HEK293 (cell line): Measurements from ENCODE around the gene CENPO.

ENCODE experiments used
- HOXA7 ChIP-seq: sonication (generic); formaldehyde crosslinking; IDR thresholded peaks from 2 replicates; pipeline ENCODE4 v1.8.1; 2022; ENCODE audit warnings: missing genetic modification reagents, borderline replicate concordance
- SP2 ChIP-seq: fragments of 450-650 bp; formaldehyde crosslinking; IDR thresholded peaks from 2 replicates; pipeline ENCODE4 v1.5.1; 2016; ENCODE audit warnings: missing biosample characterization, missing genetic modification characterization
- ZBTB17 ChIP-seq: fragments of 450-650 bp; formaldehyde crosslinking; IDR thresholded peaks from 2 replicates; pipeline ENCODE4 v1.5.1; 2016; ENCODE audit warnings: missing biosample characterization, missing genetic modification characterization
- ZFHX2 ChIP-seq: fragments of 450-650 bp; formaldehyde crosslinking; conservative IDR thresholded peaks from 2 replicates; pipeline ENCODE4 v1.5.1; 2016; ENCODE audit warnings: missing biosample characterization, missing genetic modification characterization
- ZNF112 ChIP-seq: fragments of 450-650 bp; formaldehyde crosslinking; IDR thresholded peaks from 2 replicates; pipeline ENCODE4 v1.5.0; 2017; ENCODE audit warnings: missing biosample characterization, missing genetic modification characterization
- ZNF292 ChIP-seq: fragments of 450-650 bp; formaldehyde crosslinking; IDR thresholded peaks from 2 replicates; pipeline ENCODE4 v1.5.1; 2016; ENCODE audit warnings: low read depth, missing biosample characterization, missing genetic modification characterization, borderline replicate concordance
- ZNF423 ChIP-seq: fragments of 450-650 bp; formaldehyde crosslinking; IDR thresholded peaks from 2 replicates; pipeline ENCODE4 v1.5.1; 2016; ENCODE audit warnings: missing biosample characterization, missing genetic modification characterization
- ZNF747 ChIP-seq: fragments of 450-650 bp; formaldehyde crosslinking; IDR thresholded peaks from 2 replicates; pipeline ENCODE4 v1.5.1; 2016; ENCODE audit warnings: missing biosample characterization, missing genetic modification characterization
- TF ChIP-seq, protein P1 (sequence below): fragments of 450-650 bp; IDR thresholded peaks from 2 replicates; pipeline ENCODE4 v1.5.1; 2018; ENCODE audit warnings: missing biosample characterization, mild to moderate bottlenecking, missing genetic modification characterization
- TF ChIP-seq, protein P2 (sequence below): fragments of 450-650 bp; formaldehyde crosslinking; IDR thresholded peaks from 2 replicates; pipeline ENCODE4 v1.5.1; 2016; ENCODE audit warnings: missing biosample characterization, missing genetic modification characterization
- TF ChIP-seq, protein P3 (sequence below): fragments of 450-650 bp; formaldehyde crosslinking; IDR thresholded peaks from 2 replicates; pipeline ENCODE4 v1.5.1; 2016; ENCODE audit warnings: missing biosample characterization, missing genetic modification characterization

GRCh38 chr2:24870891-24871705 lies 77.9 kb downstream of the CENPO start:
- TF ChIP-seq, protein P1, sequence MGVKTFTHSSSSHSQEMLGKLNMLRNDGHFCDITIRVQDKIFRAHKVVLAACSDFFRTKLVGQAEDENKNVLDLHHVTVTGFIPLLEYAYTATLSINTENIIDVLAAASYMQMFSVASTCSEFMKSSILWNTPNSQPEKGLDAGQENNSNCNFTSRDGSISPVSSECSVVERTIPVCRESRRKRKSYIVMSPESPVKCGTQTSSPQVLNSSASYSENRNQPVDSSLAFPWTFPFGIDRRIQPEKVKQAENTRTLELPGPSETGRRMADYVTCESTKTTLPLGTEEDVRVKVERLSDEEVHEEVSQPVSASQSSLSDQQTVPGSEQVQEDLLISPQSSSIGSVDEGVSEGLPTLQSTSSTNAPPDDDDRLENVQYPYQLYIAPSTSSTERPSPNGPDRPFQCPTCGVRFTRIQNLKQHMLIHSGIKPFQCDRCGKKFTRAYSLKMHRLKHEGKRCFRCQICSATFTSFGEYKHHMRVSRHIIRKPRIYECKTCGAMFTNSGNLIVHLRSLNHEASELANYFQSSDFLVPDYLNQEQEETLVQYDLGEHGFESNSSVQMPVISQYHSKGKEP (tag by site-specific recombination) = no peak
- TF ChIP-seq ZNF112 (tag by site-specific recombination) (no peak), ZBTB17 (no peak), ZNF423 (tag by site-specific recombination) (no peak), HOXA7 (CRISPR knock-in tag) (no peak), ZFHX2 (tag by site-specific recombination) (no peak), ZNF747 (tag by site-specific recombination) (no peak), SP2 (tag by site-specific recombination) (no peak), ZNF292 (tag by site-specific recombination) (no peak)
- TF ChIP-seq, protein P2, sequence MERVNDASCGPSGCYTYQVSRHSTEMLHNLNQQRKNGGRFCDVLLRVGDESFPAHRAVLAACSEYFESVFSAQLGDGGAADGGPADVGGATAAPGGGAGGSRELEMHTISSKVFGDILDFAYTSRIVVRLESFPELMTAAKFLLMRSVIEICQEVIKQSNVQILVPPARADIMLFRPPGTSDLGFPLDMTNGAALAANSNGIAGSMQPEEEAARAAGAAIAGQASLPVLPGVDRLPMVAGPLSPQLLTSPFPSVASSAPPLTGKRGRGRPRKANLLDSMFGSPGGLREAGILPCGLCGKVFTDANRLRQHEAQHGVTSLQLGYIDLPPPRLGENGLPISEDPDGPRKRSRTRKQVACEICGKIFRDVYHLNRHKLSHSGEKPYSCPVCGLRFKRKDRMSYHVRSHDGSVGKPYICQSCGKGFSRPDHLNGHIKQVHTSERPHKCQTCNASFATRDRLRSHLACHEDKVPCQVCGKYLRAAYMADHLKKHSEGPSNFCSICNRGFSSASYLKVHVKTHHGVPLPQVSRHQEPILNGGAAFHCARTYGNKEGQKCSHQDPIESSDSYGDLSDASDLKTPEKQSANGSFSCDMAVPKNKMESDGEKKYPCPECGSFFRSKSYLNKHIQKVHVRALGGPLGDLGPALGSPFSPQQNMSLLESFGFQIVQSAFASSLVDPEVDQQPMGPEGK = no peak
- TF ChIP-seq, protein P3, sequence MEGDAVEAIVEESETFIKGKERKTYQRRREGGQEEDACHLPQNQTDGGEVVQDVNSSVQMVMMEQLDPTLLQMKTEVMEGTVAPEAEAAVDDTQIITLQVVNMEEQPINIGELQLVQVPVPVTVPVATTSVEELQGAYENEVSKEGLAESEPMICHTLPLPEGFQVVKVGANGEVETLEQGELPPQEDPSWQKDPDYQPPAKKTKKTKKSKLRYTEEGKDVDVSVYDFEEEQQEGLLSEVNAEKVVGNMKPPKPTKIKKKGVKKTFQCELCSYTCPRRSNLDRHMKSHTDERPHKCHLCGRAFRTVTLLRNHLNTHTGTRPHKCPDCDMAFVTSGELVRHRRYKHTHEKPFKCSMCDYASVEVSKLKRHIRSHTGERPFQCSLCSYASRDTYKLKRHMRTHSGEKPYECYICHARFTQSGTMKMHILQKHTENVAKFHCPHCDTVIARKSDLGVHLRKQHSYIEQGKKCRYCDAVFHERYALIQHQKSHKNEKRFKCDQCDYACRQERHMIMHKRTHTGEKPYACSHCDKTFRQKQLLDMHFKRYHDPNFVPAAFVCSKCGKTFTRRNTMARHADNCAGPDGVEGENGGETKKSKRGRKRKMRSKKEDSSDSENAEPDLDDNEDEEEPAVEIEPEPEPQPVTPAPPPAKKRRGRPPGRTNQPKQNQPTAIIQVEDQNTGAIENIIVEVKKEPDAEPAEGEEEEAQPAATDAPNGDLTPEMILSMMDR (tag by site-specific recombination) = no peak
